Central memory CD8-positive, alpha-beta T cell (primary cell): ENCODE data around the gene KDM1B.
A peak's percentile ranks its signal among the peaks of the same experiment; 100 is the strongest.

Source experiments
- ATAC-seq: fragments of 150-1000 bp; cut with Tn5 transposase; replicated peaks from 2 replicates; pipeline ENCODE4 v1.10.0; 2022; ENCODE audit warnings: mild to moderate bottlenecking, moderate FRiP score, moderate number of reproducible peaks; ENCODE audit not compliant: poor library complexity, severe bottlenecking; ENCODE audit errors: extremely low read depth
- DNase-seq, 2 donors: peaks; one replicate each; pipeline ENCODE4 v3.0.0; 2021; ENCODE audit warnings: low spot score in 2 of 2
- H3K27ac Mint-ChIP-seq: one replicate; pipeline ENCODE4 v1.8.0; 2022; ENCODE audit warnings: low read depth, mild to moderate bottlenecking, moderate library complexity, mixed read lengths
- H3K27me3 Mint-ChIP-seq: one replicate; pipeline ENCODE4 v1.8.0; 2022; ENCODE audit warnings: mixed read lengths
- H3K36me3 Mint-ChIP-seq: one replicate; pipeline ENCODE4 v1.8.0; 2022; ENCODE audit warnings: mild to moderate bottlenecking, moderate library complexity, mixed read lengths; ENCODE audit not compliant: insufficient read depth
- H3K4me1 Mint-ChIP-seq: one replicate; pipeline ENCODE4 v1.8.0; 2022; ENCODE audit warnings: mixed read lengths
- H3K4me3 Mint-ChIP-seq: one replicate; pipeline ENCODE4 v1.8.0; 2022; ENCODE audit warnings: mild to moderate bottlenecking, moderate library complexity, mixed read lengths
- H3K9me3 Mint-ChIP-seq: one replicate; pipeline ENCODE4 v1.8.0; 2022; ENCODE audit warnings: mixed read lengths

Gene KDM1B

DNA sequence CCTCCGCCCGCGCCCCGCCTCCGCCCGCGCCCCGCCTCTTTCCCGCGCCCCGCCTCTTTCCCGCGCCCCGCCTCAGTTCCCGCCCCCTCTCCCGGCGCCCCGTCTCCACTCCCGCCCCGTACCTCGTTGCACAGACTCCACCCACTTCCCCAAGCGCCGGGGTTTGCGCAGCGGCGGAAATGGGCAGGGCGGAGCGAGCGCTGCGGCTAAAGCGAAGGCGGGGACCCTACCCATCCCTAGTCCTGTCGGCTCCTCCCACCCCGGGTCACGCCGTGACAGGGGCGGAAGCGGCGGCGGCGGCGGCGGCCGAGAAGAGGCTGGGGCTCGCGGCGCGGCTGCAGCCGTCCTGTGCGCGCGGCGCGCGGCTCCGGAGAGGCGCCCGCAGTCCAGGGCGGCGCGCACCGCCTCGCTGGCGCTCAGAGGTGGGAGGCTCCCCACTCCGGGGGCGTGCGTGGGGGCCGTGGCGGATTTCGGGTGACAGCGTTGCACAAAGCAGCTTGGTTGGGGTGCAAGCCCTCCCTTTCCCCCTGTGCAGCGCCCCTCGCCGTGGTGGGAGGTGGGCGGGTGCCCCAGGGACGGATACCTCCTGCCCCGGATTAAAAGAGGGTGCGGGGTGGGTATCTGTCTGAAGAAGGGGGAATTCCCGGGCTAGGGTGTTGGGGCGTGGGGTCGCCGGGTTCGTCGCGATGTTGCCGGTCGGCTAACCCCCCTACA lies at the start of gene KDM1B:
TSS of gene KDM1B (plus strand) at position 273 of the 714 bp plus-strand sequence. CDS start 4,474 bp downstream, outside the sequence.
- H3K36me3 Mint-ChIP-seq = peaks cover 11% of the 10 kb centered on the region
- ATAC-seq (peak; percentile 88), DNase-seq (peak; percentile 99)
- H3K27me3 Mint-ChIP-seq = no peaks in the 10 kb centered on the region
- H3K4me3 Mint-ChIP-seq = peak within 1 kb of the TSS; percentile 97
- peak within 1 kb of the TSS; percentile 98 for H3K27ac Mint-ChIP-seq
- H3K9me3 Mint-ChIP-seq = no peaks in the 10 kb centered on the region
- peaks cover 30% of the 10 kb centered on the region for H3K4me1 Mint-ChIP-seq

DNA sequence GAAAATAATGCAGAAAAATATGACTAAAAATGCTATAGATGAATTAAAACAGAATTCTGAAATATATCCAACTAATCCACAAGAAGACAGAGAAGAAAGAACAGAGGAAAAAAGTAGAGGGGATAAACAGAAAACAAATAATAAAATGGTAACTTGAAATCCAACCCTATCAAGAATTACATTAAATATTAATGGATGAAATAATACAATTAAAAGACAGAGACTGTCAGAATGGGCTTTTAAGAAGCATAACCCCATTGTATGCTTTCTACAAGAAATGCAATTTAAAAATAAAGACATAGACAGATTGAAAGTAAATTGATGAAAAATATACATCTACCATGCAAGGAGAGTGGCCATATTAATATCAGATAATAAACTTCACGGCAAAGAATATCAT lies 48.2 kb upstream of the KDM1B start:
- Mint-ChIP-seq H3K36me3 (no peaks in the 10 kb centered on the region), H3K27me3 (peaks cover 55% of the 10 kb centered on the region), H3K4me1 (no peaks in the 10 kb centered on the region), H3K27ac (no peak overlapping the region), H3K4me3 (no peak overlapping the region), H3K9me3 (peaks cover 15% of the 10 kb centered on the region)
- no peak for ATAC-seq
- no peak for DNase-seq

DNA sequence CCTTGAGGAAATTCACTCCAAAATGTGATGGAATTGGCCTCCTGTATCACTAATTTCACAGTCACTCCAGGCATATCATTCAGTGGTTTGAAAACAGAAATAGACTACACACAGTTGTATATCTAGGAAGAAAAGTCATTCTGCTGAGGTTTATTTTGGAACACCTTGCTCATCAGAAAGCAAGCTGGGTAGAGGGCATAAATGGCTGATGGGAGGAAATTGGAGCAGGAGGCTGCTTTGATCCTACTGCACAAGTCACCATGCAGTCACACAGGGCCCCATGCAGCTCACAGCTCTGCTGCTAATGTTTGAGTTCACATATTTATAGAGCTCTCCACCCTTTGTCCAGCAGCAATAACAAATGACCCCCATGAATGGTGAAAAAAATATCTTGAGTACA lies 45.1 kb upstream of the KDM1B start:
- H3K4me1 Mint-ChIP-seq = peaks cover 1% of the 10 kb centered on the region
- no peaks in the 10 kb centered on the region for H3K36me3 Mint-ChIP-seq
- ATAC-seq = no peak
- no peak overlapping the region for H3K27ac Mint-ChIP-seq
- H3K27me3 Mint-ChIP-seq = peaks cover 56% of the 10 kb centered on the region
- peaks cover 15% of the 10 kb centered on the region for H3K9me3 Mint-ChIP-seq
- H3K4me3 Mint-ChIP-seq = no peak overlapping the region
- DNase-seq = no peak

- Mint-ChIP-seq H3K9me3 (no peaks in the 10 kb centered on the region), H3K27me3 (peaks cover 52% of the 10 kb centered on the region), H3K4me3 (no peak overlapping the region), H3K36me3 (no peaks in the 10 kb centered on the region), H3K27ac (no peak overlapping the region), H3K4me1 (peaks cover 10% of the 10 kb centered on the region)
- no peak for DNase-seq
- no peak for ATAC-seq
These were observed 39.9 kb upstream of the KDM1B start for GRCh38 chr6:18115356-18115755.

GRCh38 chr6:18117136-18117535 lies 38.1 kb upstream of the KDM1B start:
- H3K27me3 Mint-ChIP-seq = peaks cover 52% of the 10 kb centered on the region
- no peaks in the 10 kb centered on the region for H3K36me3 Mint-ChIP-seq
- ATAC-seq (no peak), DNase-seq (no peak)
- no peak overlapping the region for H3K27ac Mint-ChIP-seq
- H3K9me3 Mint-ChIP-seq = no peaks in the 10 kb centered on the region
- no peak overlapping the region for H3K4me3 Mint-ChIP-seq
- H3K4me1 Mint-ChIP-seq = peaks cover 10% of the 10 kb centered on the region

DNA sequence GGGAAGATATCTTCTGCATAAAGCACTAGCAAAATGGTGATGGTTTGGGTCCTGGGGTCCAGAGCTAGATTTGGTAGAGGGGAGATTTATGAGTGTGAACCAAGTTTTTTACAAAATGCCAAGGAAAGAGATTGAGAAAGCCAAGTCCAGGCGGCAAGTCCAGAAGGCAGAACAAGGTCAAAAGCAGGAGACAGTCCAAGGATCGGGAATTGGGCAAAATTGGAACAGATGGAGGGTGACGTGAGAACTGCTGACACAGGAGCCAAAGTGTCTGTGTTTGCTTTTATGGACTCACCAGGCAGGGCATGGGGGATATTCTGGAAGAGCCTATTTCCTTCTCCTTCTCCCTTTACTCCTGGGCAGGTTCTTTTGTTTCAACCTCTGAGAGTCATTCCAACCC lies 36.9 kb upstream of the KDM1B start:
- no peak for DNase-seq
- H3K27me3 Mint-ChIP-seq = peaks cover 47% of the 10 kb centered on the region
- no peak overlapping the region for H3K27ac Mint-ChIP-seq
- H3K4me1 Mint-ChIP-seq = peaks cover 19% of the 10 kb centered on the region
- H3K36me3 Mint-ChIP-seq = no peaks in the 10 kb centered on the region
- no peak overlapping the region for H3K4me3 Mint-ChIP-seq
- no peak for ATAC-seq
- no peaks in the 10 kb centered on the region for H3K9me3 Mint-ChIP-seq

DNA sequence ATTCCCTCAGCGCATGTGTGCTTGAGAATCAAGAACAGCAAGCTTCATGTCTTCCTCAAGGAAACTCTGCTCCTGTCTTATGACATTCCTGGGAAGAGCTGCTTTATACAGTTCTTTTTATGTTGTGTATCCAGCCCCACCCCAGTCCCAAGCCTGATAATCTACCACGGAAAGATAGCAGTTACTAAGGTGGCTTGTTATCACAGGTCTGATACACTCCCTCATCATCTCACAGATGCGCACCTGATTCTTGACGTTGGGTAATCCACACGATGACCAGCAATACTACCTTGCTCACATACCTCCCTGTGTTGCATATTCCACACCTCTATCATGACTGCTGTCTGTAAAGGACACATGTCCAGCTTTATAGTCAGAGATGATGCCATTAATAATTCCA lies 36.0 kb upstream of the KDM1B start:
- H3K4me3 Mint-ChIP-seq = no peak overlapping the region
- peaks cover 38% of the 10 kb centered on the region for H3K27me3 Mint-ChIP-seq
- H3K9me3 Mint-ChIP-seq = no peaks in the 10 kb centered on the region
- H3K36me3 Mint-ChIP-seq = no peaks in the 10 kb centered on the region
- peaks cover 19% of the 10 kb centered on the region for H3K4me1 Mint-ChIP-seq
- no peak for ATAC-seq
- H3K27ac Mint-ChIP-seq = no peak overlapping the region
- DNase-seq = no peak

- Mint-ChIP-seq H3K27me3 (peaks cover 21% of the 10 kb centered on the region), H3K9me3 (no peaks in the 10 kb centered on the region), H3K27ac (no peak overlapping the region), H3K4me3 (peak overlapping the region; percentile 47), H3K36me3 (no peaks in the 10 kb centered on the region), H3K4me1 (peaks cover 9% of the 10 kb centered on the region)
- ATAC-seq (no peak), DNase-seq (no peak)
These were observed 33.6 kb upstream of the KDM1B start for GRCh38 chr6:18121580-18122127.

GRCh38 chr6:18122128-18123093 lies 32.8 kb upstream of the KDM1B start, which contains the start of gene NHLRC1:
Gene NHLRC1, minus strand, starts transcription at chr6:18122677. Its CDS starts 71 bp downstream, at chr6:18122606.
- peak; percentile 50 to 52 for DNase-seq

DNA sequence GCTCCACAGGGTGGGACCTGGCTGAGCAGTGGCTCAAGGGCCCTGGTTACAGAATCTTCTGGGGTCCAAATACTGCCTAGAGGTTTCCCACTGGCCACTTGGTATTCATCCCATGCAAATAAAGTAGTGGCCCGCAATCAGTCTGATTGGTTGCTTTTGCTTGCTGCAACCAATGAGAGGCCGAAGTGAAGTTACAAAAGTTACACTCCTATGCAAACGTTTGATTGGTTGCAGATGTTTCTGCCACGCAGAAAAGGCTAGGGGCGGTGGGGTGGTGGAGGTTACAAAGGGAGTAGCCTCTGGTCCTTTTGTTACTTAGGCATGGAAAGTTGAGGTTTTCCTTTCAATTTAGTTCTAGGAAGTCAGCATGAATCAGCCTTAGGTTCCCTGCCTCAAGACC lies 29.1 kb upstream of the KDM1B start:
- DNase-seq (no peak), ATAC-seq (no peak)
- Mint-ChIP-seq H3K36me3 (peaks cover 2% of the 10 kb centered on the region), H3K4me1 (peaks cover 9% of the 10 kb centered on the region), H3K27ac (no peak overlapping the region), H3K27me3 (no peaks in the 10 kb centered on the region), H3K4me3 (no peak overlapping the region), H3K9me3 (no peaks in the 10 kb centered on the region)

More at GRCh38 chr6:18122128-18123093, 32.8 kb upstream of the KDM1B start, which contains the start of gene NHLRC1:
- Mint-ChIP-seq H3K4me3 (peak within 1 kb of the TSS; percentile 75), H3K36me3 (no peaks in the 10 kb centered on the region), H3K4me1 (peaks cover 9% of the 10 kb centered on the region), H3K27me3 (peaks cover 21% of the 10 kb centered on the region), H3K9me3 (no peaks in the 10 kb centered on the region), H3K27ac (no peak within 1 kb of the TSS)
- peak; percentile 93 for ATAC-seq

DNA sequence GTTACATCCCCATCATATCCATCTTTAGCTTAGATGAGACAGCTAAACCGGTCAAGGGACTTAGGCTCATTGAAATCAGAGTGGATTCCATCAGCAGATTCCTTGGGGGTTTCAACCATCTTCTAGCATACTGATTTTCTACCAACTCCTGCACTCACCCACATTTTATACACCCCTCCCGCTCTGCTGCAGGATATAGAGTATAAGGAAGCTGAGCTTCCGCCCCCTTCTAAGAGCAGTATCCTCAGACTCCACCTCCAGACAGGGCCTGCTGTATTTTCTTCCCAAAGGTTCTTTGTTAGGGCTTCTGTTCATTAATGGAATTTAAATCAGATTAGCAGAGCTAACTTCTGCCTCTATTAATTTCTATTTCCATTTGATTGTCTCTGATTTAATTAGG lies 22.9 kb upstream of the KDM1B start:
- Mint-ChIP-seq H3K36me3 (peaks cover 24% of the 10 kb centered on the region), H3K4me3 (no peak overlapping the region), H3K27ac (no peak overlapping the region), H3K27me3 (no peaks in the 10 kb centered on the region), H3K4me1 (no peaks in the 10 kb centered on the region), H3K9me3 (no peaks in the 10 kb centered on the region)
- ATAC-seq (no peak), DNase-seq (no peak)

DNA sequence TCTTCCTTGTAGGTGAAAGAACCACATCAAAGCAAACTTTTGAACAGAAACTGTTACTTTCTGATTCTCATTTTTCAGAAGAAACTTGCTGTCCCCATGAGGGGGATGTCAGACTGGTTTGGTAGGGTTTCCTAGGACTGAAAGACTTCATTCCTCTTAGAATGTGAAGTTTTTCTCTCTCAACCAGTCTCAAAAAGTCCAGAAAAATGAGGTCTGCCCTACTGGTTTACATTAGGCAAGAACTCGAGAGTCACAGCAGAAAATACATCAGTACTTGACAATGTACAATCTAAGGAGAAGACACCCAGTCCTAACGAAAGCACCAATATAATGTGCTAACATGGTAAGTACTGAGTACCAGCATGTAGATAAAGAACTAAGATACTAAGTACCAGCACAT lies 20.1 kb upstream of the KDM1B start:
- peaks cover 3% of the 10 kb centered on the region for H3K4me1 Mint-ChIP-seq
- ATAC-seq = no peak
- peaks cover 36% of the 10 kb centered on the region for H3K36me3 Mint-ChIP-seq
- DNase-seq = no peak
- no peak overlapping the region for H3K4me3 Mint-ChIP-seq
- no peaks in the 10 kb centered on the region for H3K9me3 Mint-ChIP-seq
- H3K27me3 Mint-ChIP-seq = no peaks in the 10 kb centered on the region
- H3K27ac Mint-ChIP-seq = no peak overlapping the region
